ENCODE data around the gene FSTL4. TPM values are rescaled to one million over a fixed set of nuclear protein-coding genes. Genes with fewer than 3 reads are reported as not detected.

The FSTL4 gene
- total and polyA plus RNA-seq, 2 of the 13 experiments (the other 11 are each of a cell fraction or from before 2014, with no cell fraction given): 2.1 to 3.0 TPM

DNA sequence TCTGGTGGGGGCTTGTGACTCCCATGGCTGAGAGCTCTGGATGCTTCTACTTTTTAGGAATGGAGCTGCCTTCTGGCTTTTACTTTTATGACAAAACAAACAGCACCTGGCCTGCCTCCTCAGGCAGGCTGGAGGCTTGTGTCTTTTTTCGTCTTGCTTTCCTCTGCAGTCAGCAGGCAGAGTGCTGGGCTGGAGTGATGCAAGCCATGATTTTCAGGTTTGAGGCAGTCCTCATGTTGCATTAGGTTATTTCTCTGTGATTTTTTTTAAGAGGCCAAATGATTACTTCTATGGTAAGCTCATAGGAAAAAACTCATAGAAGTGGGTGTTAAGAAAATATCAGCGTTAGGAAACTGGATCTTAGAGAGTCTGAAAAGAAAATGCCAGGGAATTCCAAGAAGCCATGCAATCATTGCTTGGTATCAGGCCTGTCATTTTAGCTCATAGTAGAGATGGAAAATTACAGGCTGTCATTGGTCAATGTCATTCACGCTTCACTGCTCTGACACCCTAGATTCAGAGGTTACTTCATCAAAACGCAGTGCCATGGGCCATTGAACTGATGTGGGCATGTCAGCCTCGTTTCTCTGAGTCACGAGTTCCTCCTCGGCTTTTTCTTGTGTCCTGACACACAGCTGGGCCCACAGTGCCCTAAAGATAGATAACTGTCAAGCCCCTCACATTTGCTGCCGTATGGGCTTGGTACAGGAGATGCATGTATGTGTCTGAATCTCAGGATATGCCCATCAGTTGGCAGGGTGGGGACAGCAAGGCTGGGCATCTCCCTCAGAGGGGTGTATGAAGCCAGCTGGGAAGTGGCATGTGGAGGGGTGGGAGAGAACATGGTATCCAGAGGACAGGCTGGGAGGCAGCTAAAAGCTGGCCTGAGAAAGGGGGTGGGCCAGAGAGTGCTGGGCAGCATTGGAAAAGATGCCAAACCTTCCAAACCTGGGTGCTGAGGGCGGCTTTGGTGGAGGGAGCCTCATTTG is 408.7 kb downstream of the FSTL4 start (continued):
- TF ChIP-seq ZMYM3 (CRISPR knock-in tag; IDR thresholded peaks at IDR 0.05): no peak
- TF ChIP-seq TFAP4 (IDR thresholded peaks at IDR 0.05; ENCODE audit: borderline replicate concordance, low read depth): no peak
- TF ChIP-seq NR1H2 (CRISPR knock-in tag; IDR thresholded peaks at IDR 0.05; ENCODE audit: borderline replicate concordance, low read depth): no peak
- no peak for TF ChIP-seq DNMT1 (CRISPR knock-in tag; IDR thresholded peaks at IDR 0.05)
- no peak for TF ChIP-seq DPF2 (CRISPR knock-in tag; IDR thresholded peaks at IDR 0.05; ENCODE audit: borderline replicate concordance, low read depth)

GRCh38 chr5:133202066-133202665 is 410.2 kb downstream of the FSTL4 start:
- Histone ChIP-seq H3K27ac (ENCODE audit: extremely low read length, insufficient read depth, low read length) (no peak overlapping the region), H3K27me3 (ENCODE audit: control insufficient read depth in 1 of 2, insufficient read depth in 2 of 2, low read length in 2 of 2) (no peaks in the 10 kb centered on the region), H3K4me1 (ENCODE audit: insufficient read depth, low read length) (no peaks in the 10 kb centered on the region), H3K4me3 (replicated peaks in 1 of 3; ENCODE audit: insufficient read depth in 1 of 3, low read depth in 2 of 3, low read length in 3 of 3) (no peak overlapping the region), H3K79me2 (ENCODE audit: insufficient read depth, low read length) (no peaks in the 10 kb centered on the region), H3K9ac (ENCODE audit: insufficient read depth, low read depth, low read length) (no peak overlapping the region), H3K36me3 (replicated peaks in 1 of 2; ENCODE audit: control insufficient read depth in 1 of 2, insufficient read depth in 2 of 2, low read length in 2 of 2) (no peaks in the 10 kb centered on the region; a peak in 1 of 5 replicates), H3K9me3 (ENCODE audit: low read length) (no peaks in the 10 kb centered on the region), H2AFZ (ENCODE audit: low read length) (no peak overlapping the region), H4K20me1 (ENCODE audit: insufficient read depth, low read length) (no peaks in the 10 kb centered on the region), H3K4me2 (ENCODE audit: low read depth, low read length) (no peak overlapping the region)
- BruUV-seq (replicated peaks): no TSS peak
- in situ Hi-C loops (cut with HindIII; ENCODE audit: extremely low pct_ligation_motif_present, low pct_unique_long_range_greater_than_20kb) (no loop called here), intact Hi-C loops (cut with micrococcal nuclease; ENCODE audit: unreplicated experiment) (no loop called here)
- ATAC-seq (no peak), DNase-seq (ENCODE audit: low spot score) (no peak), FAIRE-seq (no peak)
- ChIA-PET POLR2A (no interaction called here), CTCF (ENCODE audit: low intra/inter-chr PET ratio, low total read pairs) (no interaction called here)
- TF ChIP-seq ZNF343 (CRISPR knock-in tag; IDR thresholded peaks at IDR 0.05): peak; percentile 80
- no peak for TF ChIP-seq ADNP (CRISPR knock-in tag; IDR thresholded peaks at IDR 0.05)
- 94% methylated on average over 7 of the region's 8 CpGs for WGBS (ENCODE audit: low lambda C conversion rate)

Data from HepG2 (cell line).